Left lobe of liver (tissue), 2 donors: ENCODE results near the gene SCAMP2. TPM values are rescaled to one million over a fixed set of nuclear protein-coding genes. Genes with fewer than 3 reads are reported as not detected.
A peak's percentile ranks its signal among the peaks of the same experiment; 100 is the strongest.
"Not testable (repeated sequence)": the region's sequence is repeated elsewhere in the genome, so short reads cannot be mapped to it uniquely, and the experiment has no call there.

ENCODE experiments used
- ATAC-seq: fragments of 200-7000 bp; cut with Tn5 transposase; one replicate; pipeline ENCODE4 v1.9.1; 2020; ENCODE audit warnings: mild to moderate bottlenecking, moderate library complexity
- DNase-seq: peaks from one replicate; pipeline ENCODE4 v3.0.0-alpha.2; 2020; ENCODE audit warnings: low spot score
- total RNA-seq: library from RNA; stranded (reverse); gene quantifications from one replicate; pipeline ENCODE4 v1.2.1, GENCODE V29; 2021
- donor health status: DM: no; HTN: no; CAD: no; lungs with moderate emphysema.
- donor health status: DM: no; HTN: yes; CAD: no.

The SCAMP2 gene, protein sequence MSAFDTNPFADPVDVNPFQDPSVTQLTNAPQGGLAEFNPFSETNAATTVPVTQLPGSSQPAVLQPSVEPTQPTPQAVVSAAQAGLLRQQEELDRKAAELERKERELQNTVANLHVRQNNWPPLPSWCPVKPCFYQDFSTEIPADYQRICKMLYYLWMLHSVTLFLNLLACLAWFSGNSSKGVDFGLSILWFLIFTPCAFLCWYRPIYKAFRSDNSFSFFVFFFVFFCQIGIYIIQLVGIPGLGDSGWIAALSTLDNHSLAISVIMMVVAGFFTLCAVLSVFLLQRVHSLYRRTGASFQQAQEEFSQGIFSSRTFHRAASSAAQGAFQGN
- 36.1 TPM for total RNA-seq

DNA sequence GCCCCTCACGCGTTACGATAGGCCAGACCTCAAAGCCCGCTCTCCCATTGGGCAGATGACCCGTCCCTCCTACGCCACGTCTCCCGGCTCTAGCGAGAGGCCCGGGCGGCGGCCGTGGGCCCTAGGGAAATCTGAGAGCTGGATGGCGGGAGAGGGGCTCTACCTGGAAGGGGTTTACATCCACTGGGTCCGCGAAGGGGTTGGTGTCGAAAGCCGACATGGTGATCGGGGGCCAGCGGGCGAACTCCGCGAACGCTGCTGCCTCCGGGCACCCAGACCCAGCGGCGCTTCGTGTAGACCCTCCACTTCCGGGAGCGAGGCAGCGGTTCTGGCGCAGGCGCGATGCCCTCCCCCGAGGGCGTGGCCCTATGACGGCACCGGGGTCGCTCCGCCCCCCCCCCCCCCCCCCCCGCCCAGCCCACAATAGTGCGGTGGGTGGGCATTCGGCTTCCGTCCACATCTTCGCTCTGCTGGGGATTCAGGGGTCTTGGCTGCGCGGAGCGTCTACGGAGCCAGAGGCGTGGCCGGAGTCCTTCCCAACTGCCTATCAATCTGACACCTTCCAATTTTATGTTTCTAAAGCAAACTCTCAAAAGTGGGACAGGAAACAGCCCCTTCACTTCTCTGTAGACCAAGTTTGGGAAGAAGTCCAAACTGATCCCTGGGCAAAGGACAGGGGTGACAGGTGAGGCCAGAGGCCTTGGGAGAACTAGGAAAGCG lies at the start of gene SCAMP2:
SCAMP2 (minus strand) TSS at position 330 of the 720 bp plus-strand sequence; CDS start at position 220, 110 bp downstream.
- DNase-seq, result peak; percentile 95
- peak; percentile 96 for ATAC-seq

DNA sequence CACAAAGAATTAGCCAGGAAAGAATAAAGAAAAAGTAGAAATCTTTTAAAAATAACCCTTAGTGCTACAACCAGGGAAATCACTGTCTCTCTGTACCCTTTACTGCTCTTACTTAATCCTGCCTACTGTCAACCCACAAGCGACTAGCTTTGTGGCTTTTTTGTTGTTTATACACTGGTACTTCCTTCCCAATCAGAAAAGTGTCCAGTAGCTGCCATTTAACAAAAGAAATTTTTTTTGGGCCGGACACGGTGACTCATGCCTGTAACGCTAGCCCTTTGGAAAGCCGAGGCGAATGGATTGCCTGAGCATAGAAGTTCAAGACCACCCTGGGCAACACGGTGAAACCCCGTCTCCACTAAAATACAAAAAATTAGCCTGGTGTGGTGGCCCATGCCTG lies 47.3 kb upstream of the SCAMP2 start:
- DNase-seq, result no peak
- ATAC-seq, result no peak

DNA sequence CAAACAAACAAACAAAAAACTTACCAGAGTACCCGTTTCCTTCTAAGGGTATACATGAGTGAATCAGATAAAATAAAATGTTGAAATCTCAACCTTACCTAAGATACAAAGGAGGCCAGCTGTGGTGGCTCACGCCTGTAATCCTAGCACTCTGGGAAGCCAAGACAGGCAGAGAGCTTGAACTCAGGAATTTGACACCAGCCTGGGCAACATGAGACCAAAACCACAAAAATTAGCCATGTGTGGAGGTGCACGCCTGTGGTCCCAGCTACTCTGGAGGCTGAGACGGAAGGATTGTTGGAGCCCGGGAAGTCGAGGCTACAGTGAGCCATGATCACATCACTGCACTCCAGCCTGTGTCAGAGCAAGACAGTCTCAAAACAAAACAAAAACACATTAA lies 44.5 kb upstream of the SCAMP2 start:
- DNase-seq, result no peak
- no peak for ATAC-seq

DNA sequence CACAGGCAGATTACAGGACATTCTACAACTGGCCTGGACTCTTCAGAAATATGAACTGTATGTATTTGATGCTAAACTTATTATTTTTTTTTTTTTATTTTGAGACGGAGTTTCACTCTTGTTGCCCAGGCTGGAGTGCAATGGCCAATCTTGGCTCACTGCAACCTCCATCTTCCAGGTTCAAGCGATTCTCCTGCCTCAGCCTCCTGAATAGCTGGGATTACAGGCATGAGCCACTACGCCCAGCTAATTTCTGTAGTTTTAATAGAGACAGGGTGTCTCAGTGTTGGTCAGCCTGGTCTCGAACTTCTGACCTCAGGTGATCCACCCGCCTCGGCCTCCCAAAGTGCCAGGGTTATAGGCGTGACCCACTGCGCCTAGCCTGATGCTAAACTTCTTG lies 40.6 kb upstream of the SCAMP2 start:
- not testable (repeated sequence) for DNase-seq, ATAC-seq

DNA sequence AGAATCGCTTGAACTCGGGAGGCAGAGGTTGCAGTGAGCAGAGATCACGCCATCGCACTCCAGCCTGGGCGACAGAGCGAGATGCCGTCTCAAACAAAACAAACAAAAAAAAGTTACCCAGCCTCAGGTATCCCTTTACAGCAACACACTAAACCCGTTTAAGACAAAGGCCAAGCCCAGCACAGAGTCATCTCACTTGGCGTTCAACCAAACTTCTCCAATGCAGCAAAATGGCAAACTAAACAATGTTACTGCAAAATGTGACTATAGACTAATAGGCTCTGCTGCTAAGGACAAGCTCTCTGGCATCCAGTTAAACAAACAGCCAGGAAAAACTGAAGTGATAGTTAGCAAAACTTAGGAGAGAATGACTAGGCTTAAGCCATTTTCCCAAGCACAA lies 39.9 kb upstream of the SCAMP2 start:
- DNase-seq, result no peak
- no peak for ATAC-seq

DNA sequence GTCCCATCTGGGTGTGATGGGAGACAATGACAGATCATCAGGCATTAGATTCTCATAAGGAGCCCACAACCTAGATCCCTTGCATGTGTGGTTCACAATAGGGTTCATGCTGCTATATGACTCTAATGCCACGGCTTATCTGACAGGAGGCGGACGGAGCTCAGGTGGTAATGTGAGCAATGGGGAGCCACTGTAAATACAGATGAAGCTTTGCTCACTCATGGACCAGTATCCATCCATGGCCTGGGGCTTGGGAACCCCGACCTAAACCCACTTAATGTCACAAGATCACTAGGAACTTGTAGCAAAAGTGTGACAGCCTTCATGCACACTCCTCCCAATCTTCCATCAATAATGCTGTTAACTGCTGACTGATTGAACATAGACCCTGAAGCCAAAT lies 35.5 kb upstream of the SCAMP2 start:
- DNase-seq (no peak), ATAC-seq (no peak)

DNA sequence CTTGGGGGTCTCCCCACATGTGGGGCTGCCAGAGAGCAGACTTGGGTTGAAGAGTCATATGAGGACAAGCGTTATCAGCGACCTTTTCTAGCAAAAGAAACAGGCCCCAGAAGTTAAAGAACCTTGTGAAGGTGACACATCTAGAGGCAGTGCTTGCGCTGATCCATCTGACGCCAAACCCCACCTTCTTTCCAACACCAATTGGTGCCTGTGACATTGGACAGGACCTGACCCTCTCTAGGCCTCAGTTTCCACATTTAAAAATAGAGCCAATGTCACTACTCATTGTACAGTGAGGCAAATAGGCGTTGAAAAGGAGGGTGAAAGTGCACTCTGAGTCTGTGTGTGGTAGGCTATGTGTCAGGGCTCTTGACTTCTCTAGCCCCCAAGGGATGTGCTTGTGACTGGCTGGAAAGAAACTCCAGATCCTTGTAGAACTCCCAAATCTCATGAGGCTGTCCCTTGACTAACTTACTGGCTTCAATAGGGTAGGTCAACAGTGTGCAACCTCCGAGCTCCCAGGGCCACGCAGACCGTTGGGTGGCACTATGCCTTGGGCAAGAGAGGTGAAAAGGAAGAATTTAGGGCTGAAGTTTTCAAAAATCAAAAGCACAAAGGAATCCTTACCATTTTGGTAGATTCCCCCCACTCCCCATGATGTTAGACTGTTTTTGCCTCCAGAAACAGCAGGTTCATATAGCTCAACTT lies 34.2 kb upstream of the SCAMP2 start:
- ATAC-seq, result peak; percentile 44
- no peak for DNase-seq

DNA sequence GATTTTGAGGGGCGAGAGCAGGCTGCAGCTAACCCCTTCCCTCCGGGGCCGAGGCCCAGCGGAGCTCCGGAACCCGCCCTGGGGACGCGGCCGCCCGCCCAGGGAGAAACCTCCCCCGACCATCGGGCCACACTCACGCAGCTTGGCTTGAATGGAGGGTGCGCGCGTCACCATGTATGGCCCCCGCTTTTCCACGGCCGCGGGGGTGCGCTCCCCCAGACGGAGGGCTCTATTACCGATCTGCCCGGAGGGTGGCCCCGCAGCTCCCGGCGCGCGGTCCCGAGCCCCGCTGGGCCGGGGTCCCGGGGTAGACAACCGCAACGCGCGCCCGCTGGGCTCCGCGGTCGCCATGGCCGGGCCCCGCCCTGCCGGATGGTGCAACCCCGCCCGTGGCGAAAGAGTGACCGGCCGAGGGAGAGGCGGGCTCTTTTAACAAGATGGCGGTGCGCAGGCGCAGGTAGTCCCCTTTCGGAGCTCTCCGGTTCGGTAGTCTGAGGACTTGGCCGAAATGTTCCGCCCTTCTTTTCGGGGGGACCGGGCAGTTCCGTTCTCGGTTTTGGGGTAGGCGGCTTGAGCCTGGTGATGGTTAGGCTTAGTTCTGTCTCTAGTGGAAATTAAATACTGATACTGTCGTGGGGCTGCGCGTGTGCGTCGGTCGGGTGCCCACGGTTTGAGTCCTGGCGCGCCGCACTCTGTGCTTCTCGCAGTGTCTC lies 33.4 kb upstream of the SCAMP2 start, which contains the start of gene FAM219B:
FAM219B (minus strand) TSS at position 402 of the 713 bp plus-strand sequence; CDS start at position 351, 51 bp downstream.
- ATAC-seq (peak; percentile 94), DNase-seq (peak; percentile 93)

DNA sequence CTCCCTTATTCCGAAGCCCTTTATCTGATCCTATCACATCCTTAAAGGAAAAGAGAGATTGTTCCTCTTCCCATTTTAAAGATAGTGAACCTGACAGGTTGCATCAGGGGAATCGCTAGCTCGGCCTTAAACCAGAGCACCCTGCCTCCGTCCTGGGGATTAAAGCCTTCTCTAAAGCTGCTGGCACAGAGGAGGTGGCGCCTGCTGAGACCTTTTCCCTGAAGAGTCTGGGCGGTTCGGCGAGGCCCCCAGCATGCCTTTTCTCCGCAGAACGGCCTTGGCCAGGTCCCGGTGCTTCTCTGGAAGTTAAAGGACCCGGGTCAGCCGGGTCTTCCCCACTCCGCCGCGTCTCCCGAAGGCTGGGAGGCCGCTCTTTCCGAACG lies 32.9 kb upstream of the SCAMP2 start:
- DNase-seq (no peak), ATAC-seq (peak; percentile 51)

DNA sequence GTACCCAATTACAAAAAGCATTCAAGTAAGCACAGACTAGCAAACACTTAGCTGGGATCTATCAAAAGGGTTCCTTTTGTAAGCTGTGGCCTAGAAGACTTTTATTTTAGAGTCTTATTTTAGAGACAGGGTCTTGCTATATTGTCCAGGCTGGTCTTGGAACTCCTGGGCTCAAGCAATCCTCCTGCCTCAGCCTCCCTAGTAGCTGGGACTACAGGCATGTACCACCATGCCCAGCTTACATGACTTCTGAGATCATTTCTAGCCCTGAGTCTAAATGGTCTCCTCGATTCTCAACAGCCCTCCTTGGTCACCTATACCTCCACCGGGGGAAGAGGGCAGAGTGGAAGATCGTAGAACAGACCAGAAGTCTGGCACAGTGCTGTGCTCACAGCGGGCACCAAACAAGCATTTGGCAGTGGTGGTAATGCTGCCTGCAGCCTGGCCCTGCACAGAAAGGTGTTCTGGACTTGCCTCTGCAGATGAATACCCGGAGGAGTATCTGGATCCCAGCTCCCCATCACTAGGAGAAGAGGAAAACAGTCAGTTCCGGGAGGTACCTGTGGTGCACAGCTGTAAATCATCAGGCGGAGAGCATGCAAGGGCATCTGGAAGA lies 31.1 kb upstream of the SCAMP2 start:
- DNase-seq (no peak), ATAC-seq (no peak)

DNA sequence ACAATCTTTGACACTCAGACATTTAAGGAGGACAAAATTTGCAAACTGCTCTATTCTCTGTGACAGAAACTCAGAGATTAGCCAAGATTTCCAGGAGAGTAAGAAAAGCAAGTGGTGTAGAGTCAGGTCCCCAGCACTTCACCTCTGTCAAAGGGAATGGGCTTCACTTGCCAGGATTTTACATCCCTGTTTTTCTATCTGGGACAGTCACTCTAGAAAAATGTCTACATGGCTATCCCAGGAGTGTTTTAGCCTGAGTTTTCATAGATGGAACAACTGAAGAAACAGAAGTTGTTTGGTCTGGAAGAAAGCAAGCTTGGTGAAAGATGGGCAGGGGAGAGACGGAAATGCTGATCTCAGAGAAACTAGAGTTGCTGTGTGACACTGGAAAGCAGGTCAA lies 30.5 kb upstream of the SCAMP2 start:
- DNase-seq, result no peak

DNA sequence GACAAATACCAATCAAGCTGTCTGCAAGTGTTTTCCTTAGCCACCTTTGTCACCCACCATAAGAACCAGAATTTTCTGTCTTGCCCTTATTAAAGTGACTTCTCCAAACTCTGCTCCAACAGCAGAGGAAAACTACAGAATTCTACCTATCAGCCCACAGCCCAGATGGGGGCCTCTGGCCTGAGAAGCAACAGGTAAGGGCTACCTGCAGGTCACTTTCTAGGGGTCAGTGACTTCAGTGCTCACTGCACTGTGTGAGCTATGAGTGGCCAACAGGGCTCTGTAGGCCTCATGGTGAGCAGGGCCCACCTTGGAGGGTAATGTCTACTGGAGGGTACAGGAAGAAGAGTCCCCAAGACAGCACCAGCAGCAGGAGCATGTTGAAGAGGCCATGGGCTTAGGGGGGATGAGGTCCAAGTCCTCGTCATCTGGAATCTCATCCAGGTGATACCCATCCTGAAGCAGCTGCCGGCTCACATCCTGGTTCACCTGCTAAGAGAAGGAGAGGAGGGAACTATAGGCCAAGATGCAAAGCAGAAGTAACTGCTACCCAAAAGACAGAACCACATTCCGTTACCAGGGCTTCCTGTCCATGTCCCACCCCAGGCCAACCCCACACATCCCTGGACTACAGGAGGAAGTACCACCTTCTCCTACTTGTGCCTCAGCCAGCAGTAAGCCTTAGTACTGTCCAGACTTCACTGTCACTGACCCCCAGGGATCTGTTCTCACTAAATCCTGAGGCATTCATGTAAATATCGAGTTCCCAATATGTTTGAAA lies 29.3 kb upstream of the SCAMP2 start:
- no peak for ATAC-seq
- no peak for DNase-seq

More for the DNA sequence above, 30.5 kb upstream of the SCAMP2 start:
- no peak for ATAC-seq

DNA sequence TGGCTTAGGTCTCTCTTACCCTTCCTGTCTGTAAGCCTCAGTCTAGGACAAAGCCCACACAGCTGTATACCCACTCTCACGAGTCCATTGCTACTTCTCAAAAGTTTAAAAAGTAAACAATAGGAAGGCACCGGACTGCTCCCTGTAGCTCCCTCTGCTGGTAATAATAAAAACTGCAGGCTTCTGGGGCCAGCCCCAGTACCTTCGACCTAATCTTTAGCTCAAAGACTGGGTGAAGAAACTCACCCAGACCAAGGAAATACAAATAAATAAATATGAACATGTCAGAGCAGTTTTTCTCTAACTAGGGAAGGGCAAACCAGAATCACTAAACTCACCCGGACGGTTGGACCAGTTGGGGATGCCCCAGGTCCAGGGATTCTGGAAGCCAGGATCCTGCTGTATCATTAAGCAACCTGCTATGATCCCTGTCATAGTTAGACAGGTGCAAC lies 28.5 kb upstream of the SCAMP2 start:
- peak; percentile 62 for DNase-seq
- ATAC-seq, result peak; percentile 78

DNA sequence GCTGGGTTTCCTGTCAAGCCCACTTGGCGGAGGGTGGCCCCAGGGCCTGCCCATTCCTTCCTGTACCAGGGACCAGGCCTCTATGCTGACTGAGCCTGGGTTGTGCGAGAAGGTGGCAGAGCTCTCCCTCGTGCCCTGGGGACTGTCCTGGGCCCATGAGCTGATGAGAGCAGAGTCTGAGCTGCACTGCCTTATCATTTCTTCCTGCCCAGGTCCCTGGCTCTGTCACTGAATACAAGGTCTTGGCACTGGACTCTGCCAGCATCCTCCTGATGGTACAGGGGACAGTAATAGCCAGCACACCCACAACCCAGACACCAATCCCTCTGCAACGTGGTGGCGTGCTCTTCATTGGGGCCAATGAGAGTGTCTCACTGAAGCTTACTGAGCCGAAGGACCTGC lies 24.1 kb upstream of the SCAMP2 start:
- DNase-seq (no peak), ATAC-seq (no peak)

DNA sequence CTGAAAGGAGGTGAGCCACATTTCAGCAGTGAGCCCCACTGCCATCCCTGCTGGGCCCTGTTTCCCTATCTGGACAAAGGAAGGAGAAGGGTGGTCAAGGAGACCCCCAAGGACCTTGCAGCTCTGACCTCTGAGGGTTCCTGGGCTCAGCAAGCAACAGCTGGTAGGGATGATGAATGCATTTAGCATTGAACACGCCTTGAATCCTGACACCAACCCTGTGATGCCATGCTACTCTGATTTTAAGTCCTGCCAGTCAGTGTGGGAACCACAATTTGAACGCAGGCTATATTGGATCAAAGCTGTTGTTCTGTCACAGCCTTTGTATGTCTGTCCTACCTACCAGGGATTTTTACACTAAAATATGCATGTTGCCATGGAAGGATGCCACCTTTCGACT lies 23.2 kb upstream of the SCAMP2 start:
- DNase-seq (no peak), ATAC-seq (no peak)

DNA sequence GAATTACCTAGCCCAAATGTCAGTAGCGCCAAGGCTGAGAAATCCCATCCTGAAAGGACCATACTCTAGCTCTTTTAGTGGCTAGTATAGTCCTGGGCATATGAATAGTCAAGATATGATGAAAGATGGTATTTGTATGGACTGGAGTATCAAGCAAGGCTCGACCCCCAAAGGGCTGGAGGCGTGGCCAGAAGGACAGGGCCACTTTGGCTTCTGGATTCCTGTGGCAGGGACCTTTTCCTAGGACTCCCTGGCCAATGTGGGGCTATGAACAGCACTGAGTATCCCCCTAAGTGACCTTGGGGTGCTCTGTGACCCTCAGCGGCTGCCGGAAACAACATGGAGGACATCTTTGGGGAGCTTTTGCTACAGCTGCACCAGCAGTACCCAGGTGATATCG lies 22.7 kb upstream of the SCAMP2 start:
- DNase-seq, result no peak
- no peak for ATAC-seq

DNA sequence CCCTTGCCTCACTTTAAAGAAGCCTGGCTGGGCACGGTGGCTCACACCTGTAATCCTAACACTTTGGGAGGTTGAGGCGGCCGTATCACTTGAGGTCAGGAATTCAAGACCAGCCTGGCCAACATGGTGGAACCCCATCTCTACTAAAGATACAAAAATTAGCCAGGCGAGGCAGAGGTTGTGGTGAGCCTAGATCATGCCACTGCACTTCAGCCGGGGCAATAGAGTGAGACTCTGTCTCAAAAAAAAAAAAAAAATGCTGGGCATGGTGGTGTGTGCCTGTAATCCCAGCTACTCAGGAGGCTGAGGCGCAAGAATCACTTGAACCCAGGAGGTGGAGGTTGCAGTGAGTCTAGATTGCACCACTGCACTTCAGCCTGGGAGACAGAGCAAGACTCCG lies 21.2 kb upstream of the SCAMP2 start:
- not testable (repeated sequence) for ATAC-seq, DNase-seq

DNA sequence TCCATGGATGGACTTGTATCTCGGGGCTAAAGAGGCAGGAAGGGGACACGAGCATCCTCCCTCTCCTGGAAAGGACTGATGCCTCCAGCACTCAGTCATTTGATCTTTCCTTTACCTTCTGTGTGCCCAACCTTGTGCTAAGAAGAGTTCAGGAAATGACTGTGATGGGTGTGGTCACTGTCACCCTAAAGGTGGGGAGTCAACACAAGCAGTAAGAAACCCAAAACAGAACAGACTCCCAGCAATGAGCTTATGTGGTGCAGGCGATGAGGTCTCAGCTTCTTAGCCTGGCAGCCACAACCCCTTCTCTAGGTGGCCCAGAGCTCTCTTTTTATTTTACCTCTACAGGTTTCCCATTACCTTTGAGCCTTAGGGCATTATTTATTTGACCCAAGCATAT lies 20.5 kb upstream of the SCAMP2 start:
- ATAC-seq (no peak), DNase-seq (no peak)

DNA sequence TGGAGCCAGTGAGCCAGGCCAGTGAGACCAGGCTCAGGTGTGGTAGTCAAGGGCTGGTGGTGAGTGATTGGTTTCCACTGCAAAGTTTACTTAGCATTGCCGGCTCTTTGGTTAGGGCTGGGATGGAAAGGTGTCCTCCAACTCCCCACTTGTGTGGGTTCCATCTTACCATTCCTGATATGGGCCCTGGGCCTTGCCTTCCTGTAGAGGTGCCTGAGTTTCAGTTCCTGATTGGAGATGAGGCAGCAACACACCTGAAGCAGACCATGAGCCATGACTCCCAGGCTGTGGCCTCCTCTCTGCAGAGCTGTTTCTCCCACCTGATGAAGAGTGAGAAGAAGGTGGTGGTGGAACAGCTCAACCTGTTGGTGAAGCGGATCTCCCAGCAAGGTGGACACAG lies 19.8 kb upstream of the SCAMP2 start:
- no peak for DNase-seq

DNA sequence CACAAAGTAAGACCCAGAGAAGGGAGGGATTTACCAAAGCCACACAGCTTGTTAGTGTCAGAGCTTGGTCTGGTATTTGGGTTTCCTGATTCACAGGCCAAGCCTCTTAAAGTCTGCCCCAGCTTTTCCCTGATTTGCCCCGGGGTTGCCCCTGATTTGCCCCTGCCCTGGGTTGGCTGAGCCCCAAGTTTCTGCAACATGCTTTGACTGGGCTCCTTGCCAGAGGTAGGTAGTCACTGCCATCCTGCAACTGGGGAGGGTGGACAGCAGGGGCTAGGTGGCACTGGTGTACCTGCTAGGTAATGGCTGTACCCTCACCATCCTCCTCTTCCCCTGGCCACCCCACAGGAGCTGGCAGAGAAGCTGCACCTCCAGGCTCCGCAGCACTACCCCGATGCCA lies 19.1 kb upstream of the SCAMP2 start:
- peak; percentile 88 for DNase-seq
- ATAC-seq, result peak; percentile 64

More for the DNA sequence above, 19.8 kb upstream of the SCAMP2 start:
- ATAC-seq, result no peak
